ENCODE measurements around the gene PLCB1. TPM values are rescaled to one million over a fixed set of nuclear protein-coding genes. Genes with fewer than 3 reads are reported as not detected.
A peak's percentile ranks its signal among the peaks of the same experiment; 100 is the strongest.

The PLCB1 gene
- total RNA-seq, 2 donors from 2014 or later = 1.8 to 3.0 TPM

- Mint-ChIP-seq H3K36me3 (ENCODE audit: low read depth) (peaks cover 16% of the 10 kb centered on the region), H3K27me3 (no peaks in the 10 kb centered on the region), H3K27ac (no peak overlapping the region), H3K9me3 (no peaks in the 10 kb centered on the region), H3K4me3 (no peak overlapping the region), H3K4me1 (no peaks in the 10 kb centered on the region)
- ATAC-seq (replicated peaks) = no peak
Measured at GRCh38 chr20:8778387-8778786, 646.3 kb downstream of the PLCB1 start.

GRCh38 chr20:8780915-8781314 lies 648.8 kb downstream of the PLCB1 start:
- H3K4me3 Mint-ChIP-seq = no peak overlapping the region
- no peaks in the 10 kb centered on the region for H3K27me3 Mint-ChIP-seq
- ATAC-seq (replicated peaks) = no peak
- no peak overlapping the region for H3K27ac Mint-ChIP-seq
- no peaks in the 10 kb centered on the region for H3K9me3 Mint-ChIP-seq
- peaks cover 4% of the 10 kb centered on the region for H3K36me3 Mint-ChIP-seq (ENCODE audit: low read depth)
- no peaks in the 10 kb centered on the region for H3K4me1 Mint-ChIP-seq

- ATAC-seq (replicated peaks) = no peak
- H3K4me3 Mint-ChIP-seq = no peak overlapping the region
- no peaks in the 10 kb centered on the region for H3K4me1 Mint-ChIP-seq
- H3K27ac Mint-ChIP-seq = no peak overlapping the region
- no peaks in the 10 kb centered on the region for H3K27me3 Mint-ChIP-seq
- peaks cover 4% of the 10 kb centered on the region for H3K36me3 Mint-ChIP-seq (ENCODE audit: low read depth)
- H3K9me3 Mint-ChIP-seq = no peaks in the 10 kb centered on the region
Measured at GRCh38 chr20:8782804-8783203, 650.7 kb downstream of the PLCB1 start.

GRCh38 chr20:8783734-8784133 lies 651.7 kb downstream of the PLCB1 start:
- Mint-ChIP-seq H3K9me3 (no peaks in the 10 kb centered on the region), H3K36me3 (ENCODE audit: low read depth) (peaks cover 4% of the 10 kb centered on the region), H3K4me3 (no peak overlapping the region), H3K27me3 (no peaks in the 10 kb centered on the region), H3K27ac (no peak overlapping the region), H3K4me1 (no peaks in the 10 kb centered on the region)
- no peak for ATAC-seq (replicated peaks)

GRCh38 chr20:8786383-8786782 lies 654.3 kb downstream of the PLCB1 start:
- Mint-ChIP-seq H3K27me3 (no peaks in the 10 kb centered on the region), H3K27ac (no peak overlapping the region), H3K36me3 (ENCODE audit: low read depth) (peaks cover 8% of the 10 kb centered on the region), H3K4me3 (no peak overlapping the region), H3K9me3 (no peaks in the 10 kb centered on the region), H3K4me1 (no peaks in the 10 kb centered on the region)
- ATAC-seq (replicated peaks) = no peak

- Mint-ChIP-seq H3K4me3 (no peak overlapping the region), H3K36me3 (ENCODE audit: low read depth) (peaks cover 6% of the 10 kb centered on the region), H3K27ac (no peak overlapping the region), H3K4me1 (no peaks in the 10 kb centered on the region), H3K27me3 (no peaks in the 10 kb centered on the region), H3K9me3 (no peaks in the 10 kb centered on the region)
- ATAC-seq (replicated peaks) = no peak
Measured at GRCh38 chr20:8787090-8787489, 655.0 kb downstream of the PLCB1 start.

GRCh38 chr20:8788275-8788674 lies 656.2 kb downstream of the PLCB1 start:
- H3K27ac Mint-ChIP-seq = no peak overlapping the region
- peaks cover 6% of the 10 kb centered on the region for H3K36me3 Mint-ChIP-seq (ENCODE audit: low read depth)
- no peak overlapping the region for H3K4me3 Mint-ChIP-seq
- no peaks in the 10 kb centered on the region for H3K4me1 Mint-ChIP-seq
- no peaks in the 10 kb centered on the region for H3K9me3 Mint-ChIP-seq
- no peaks in the 10 kb centered on the region for H3K27me3 Mint-ChIP-seq
- ATAC-seq (replicated peaks) = no peak

GRCh38 chr20:8788831-8789230 lies 656.8 kb downstream of the PLCB1 start:
- H3K27ac Mint-ChIP-seq = no peak overlapping the region
- no peak for ATAC-seq (replicated peaks)
- no peak overlapping the region for H3K4me3 Mint-ChIP-seq
- no peaks in the 10 kb centered on the region for H3K4me1 Mint-ChIP-seq
- no peaks in the 10 kb centered on the region for H3K9me3 Mint-ChIP-seq
- H3K36me3 Mint-ChIP-seq (ENCODE audit: low read depth) = peaks cover 6% of the 10 kb centered on the region
- no peaks in the 10 kb centered on the region for H3K27me3 Mint-ChIP-seq

GRCh38 chr20:8790442-8791074 lies 658.5 kb downstream of the PLCB1 start:
- H3K4me3 Mint-ChIP-seq = no peak overlapping the region
- no peak overlapping the region for H3K27ac Mint-ChIP-seq
- H3K36me3 Mint-ChIP-seq (ENCODE audit: low read depth) = peaks cover 6% of the 10 kb centered on the region
- no peaks in the 10 kb centered on the region for H3K9me3 Mint-ChIP-seq
- no peaks in the 10 kb centered on the region for H3K4me1 Mint-ChIP-seq
- H3K27me3 Mint-ChIP-seq = no peaks in the 10 kb centered on the region
- ATAC-seq (replicated peaks) = no peak

- Mint-ChIP-seq H3K4me3 (no peak overlapping the region), H3K4me1 (no peaks in the 10 kb centered on the region), H3K27me3 (no peaks in the 10 kb centered on the region), H3K9me3 (no peaks in the 10 kb centered on the region), H3K27ac (no peak overlapping the region), H3K36me3 (ENCODE audit: low read depth) (no peaks in the 10 kb centered on the region)
- ATAC-seq (replicated peaks) = peak; percentile 77
Measured at GRCh38 chr20:8795404-8795803, 663.3 kb downstream of the PLCB1 start.

GRCh38 chr20:8796088-8796660 lies 664.1 kb downstream of the PLCB1 start:
- Mint-ChIP-seq H3K4me3 (no peak overlapping the region), H3K27ac (no peak overlapping the region), H3K36me3 (ENCODE audit: low read depth) (no peaks in the 10 kb centered on the region), H3K9me3 (no peaks in the 10 kb centered on the region), H3K4me1 (no peaks in the 10 kb centered on the region), H3K27me3 (no peaks in the 10 kb centered on the region)
- no peak for ATAC-seq (replicated peaks)

GRCh38 chr20:8798505-8798904 lies 666.4 kb downstream of the PLCB1 start:
- no peaks in the 10 kb centered on the region for H3K27me3 Mint-ChIP-seq
- no peak for ATAC-seq (replicated peaks)
- no peak overlapping the region for H3K4me3 Mint-ChIP-seq

GRCh38 chr20:8800089-8800488 lies 668.0 kb downstream of the PLCB1 start:
- no peak for ATAC-seq (replicated peaks)
- Mint-ChIP-seq H3K9me3 (peaks cover 5% of the 10 kb centered on the region), H3K36me3 (ENCODE audit: low read depth) (peaks cover 14% of the 10 kb centered on the region), H3K27me3 (no peaks in the 10 kb centered on the region), H3K4me3 (no peak overlapping the region), H3K27ac (no peak overlapping the region), H3K4me1 (no peaks in the 10 kb centered on the region)

More at GRCh38 chr20:8798505-8798904, 666.4 kb downstream of the PLCB1 start:
- H3K36me3 Mint-ChIP-seq (ENCODE audit: low read depth) = peaks cover 9% of the 10 kb centered on the region
- H3K4me1 Mint-ChIP-seq = no peaks in the 10 kb centered on the region
- H3K27ac Mint-ChIP-seq = no peak overlapping the region
- H3K9me3 Mint-ChIP-seq = peaks cover 5% of the 10 kb centered on the region

- Mint-ChIP-seq H3K4me1 (peaks cover 6% of the 10 kb centered on the region), H3K9me3 (peaks cover 5% of the 10 kb centered on the region), H3K27ac (no peak overlapping the region), H3K4me3 (no peak overlapping the region), H3K36me3 (ENCODE audit: low read depth) (peaks cover 14% of the 10 kb centered on the region), H3K27me3 (no peaks in the 10 kb centered on the region)
- no peak for ATAC-seq (replicated peaks)
Measured at GRCh38 chr20:8801686-8802085, 669.6 kb downstream of the PLCB1 start.

- ATAC-seq (replicated peaks) = no peak
- Mint-ChIP-seq H3K9me3 (peaks cover 5% of the 10 kb centered on the region), H3K4me1 (peaks cover 6% of the 10 kb centered on the region), H3K36me3 (ENCODE audit: low read depth) (peaks cover 14% of the 10 kb centered on the region), H3K27me3 (no peaks in the 10 kb centered on the region), H3K27ac (no peak overlapping the region), H3K4me3 (no peak overlapping the region)
Measured at GRCh38 chr20:8803065-8803464, 671.0 kb downstream of the PLCB1 start.
